Measurements from ENCODE around the gene MBIP.
A peak's percentile ranks its signal among the peaks of the same experiment; 100 is the strongest.

Gene MBIP

DNA sequence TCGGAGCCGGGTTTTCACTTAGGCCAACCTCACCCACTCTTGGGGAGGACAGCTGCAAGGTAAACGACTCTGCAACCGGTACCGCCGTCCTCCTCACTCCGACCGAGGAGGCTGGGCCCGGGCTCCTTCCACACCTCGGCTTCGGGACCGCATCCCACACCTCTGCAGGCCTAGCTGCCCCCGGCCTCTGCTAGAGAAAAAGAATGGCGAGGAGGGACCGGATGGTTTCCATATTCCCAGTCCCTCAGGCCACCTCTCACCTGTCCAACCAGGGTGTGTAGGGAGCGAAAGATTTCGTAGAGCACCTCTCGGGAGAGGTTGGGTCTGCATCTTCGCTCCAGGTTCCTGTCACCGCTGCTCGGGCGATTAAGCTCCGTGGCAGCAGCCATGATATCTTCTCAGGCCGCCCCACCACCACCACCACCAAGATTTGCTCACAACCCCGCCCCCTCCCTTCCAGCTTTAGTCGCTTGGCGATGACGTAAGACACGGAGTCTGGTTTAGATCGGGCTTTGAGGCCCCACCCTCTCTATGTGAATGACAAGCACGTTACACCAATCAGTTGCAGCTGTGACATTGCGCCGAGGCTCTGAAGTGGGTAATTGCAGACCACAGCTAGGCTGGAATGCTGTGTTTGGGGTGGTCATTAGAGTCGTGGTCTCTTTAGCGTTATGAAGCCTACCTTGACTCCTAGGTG lies at the start of gene MBIP (continued):
- TF ChIP-seq ZNF221 (tag by site-specific recombination; IDR thresholded peaks at IDR 0.05; ENCODE audit: borderline replicate concordance), result no peak
- TF ChIP-seq, protein P1, sequence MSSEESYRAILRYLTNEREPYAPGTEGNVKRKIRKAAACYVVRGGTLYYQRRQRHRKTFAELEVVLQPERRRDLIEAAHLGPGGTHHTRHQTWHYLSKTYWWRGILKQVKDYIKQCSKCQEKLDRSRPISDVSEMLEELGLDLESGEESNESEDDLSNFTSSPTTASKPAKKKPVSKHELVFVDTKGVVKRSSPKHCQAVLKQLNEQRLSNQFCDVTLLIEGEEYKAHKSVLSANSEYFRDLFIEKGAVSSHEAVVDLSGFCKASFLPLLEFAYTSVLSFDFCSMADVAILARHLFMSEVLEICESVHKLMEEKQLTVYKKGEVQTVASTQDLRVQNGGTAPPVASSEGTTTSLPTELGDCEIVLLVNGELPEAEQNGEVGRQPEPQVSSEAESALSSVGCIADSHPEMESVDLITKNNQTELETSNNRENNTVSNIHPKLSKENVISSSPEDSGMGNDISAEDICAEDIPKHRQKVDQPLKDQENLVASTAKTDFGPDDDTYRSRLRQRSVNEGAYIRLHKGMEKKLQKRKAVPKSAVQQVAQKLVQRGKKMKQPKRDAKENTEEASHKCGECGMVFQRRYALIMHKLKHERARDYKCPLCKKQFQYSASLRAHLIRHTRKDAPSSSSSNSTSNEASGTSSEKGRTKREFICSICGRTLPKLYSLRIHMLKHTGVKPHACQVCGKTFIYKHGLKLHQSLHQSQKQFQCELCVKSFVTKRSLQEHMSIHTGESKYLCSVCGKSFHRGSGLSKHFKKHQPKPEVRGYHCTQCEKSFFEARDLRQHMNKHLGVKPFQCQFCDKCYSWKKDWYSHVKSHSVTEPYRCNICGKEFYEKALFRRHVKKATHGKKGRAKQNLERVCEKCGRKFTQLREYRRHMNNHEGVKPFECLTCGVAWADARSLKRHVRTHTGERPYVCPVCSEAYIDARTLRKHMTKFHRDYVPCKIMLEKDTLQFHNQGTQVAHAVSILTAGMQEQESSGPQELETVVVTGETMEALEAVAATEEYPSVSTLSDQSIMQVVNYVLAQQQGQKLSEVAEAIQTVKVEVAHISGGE (tag by site-specific recombination; conservative IDR thresholded peaks at IDR 0.05; ENCODE audit: low read depth), result peak; percentile 65
- TF ChIP-seq ZNF629 (tag by site-specific recombination; IDR thresholded peaks at IDR 0.05), result peak; percentile 86
- no peak for TF ChIP-seq PRDM1 (tag by site-specific recombination; IDR thresholded peaks at IDR 0.05)
- TF ChIP-seq ZNF561 (tag by site-specific recombination; IDR thresholded peaks at IDR 0.05; ENCODE audit: borderline replicate concordance), result peak; percentile 44; the same call in 1 of the 2 replicates
- no peak for TF ChIP-seq ZNF768 (tag by site-specific recombination; IDR thresholded peaks at IDR 0.05)
- TF ChIP-seq ZNF843 (tag by site-specific recombination; IDR thresholded peaks at IDR 0.05), result no peak
- TF ChIP-seq, protein P2, sequence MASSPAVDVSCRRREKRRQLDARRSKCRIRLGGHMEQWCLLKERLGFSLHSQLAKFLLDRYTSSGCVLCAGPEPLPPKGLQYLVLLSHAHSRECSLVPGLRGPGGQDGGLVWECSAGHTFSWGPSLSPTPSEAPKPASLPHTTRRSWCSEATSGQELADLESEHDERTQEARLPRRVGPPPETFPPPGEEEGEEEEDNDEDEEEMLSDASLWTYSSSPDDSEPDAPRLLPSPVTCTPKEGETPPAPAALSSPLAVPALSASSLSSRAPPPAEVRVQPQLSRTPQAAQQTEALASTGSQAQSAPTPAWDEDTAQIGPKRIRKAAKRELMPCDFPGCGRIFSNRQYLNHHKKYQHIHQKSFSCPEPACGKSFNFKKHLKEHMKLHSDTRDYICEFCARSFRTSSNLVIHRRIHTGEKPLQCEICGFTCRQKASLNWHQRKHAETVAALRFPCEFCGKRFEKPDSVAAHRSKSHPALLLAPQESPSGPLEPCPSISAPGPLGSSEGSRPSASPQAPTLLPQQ (tag by site-specific recombination; IDR thresholded peaks at IDR 0.05), result peak; percentile 69
- TF ChIP-seq OVOL3 (tag by site-specific recombination; IDR thresholded peaks at IDR 0.05), result no peak
- TF ChIP-seq, protein P3, sequence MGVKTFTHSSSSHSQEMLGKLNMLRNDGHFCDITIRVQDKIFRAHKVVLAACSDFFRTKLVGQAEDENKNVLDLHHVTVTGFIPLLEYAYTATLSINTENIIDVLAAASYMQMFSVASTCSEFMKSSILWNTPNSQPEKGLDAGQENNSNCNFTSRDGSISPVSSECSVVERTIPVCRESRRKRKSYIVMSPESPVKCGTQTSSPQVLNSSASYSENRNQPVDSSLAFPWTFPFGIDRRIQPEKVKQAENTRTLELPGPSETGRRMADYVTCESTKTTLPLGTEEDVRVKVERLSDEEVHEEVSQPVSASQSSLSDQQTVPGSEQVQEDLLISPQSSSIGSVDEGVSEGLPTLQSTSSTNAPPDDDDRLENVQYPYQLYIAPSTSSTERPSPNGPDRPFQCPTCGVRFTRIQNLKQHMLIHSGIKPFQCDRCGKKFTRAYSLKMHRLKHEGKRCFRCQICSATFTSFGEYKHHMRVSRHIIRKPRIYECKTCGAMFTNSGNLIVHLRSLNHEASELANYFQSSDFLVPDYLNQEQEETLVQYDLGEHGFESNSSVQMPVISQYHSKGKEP (tag by site-specific recombination; IDR thresholded peaks at IDR 0.05), result no peak

DNA sequence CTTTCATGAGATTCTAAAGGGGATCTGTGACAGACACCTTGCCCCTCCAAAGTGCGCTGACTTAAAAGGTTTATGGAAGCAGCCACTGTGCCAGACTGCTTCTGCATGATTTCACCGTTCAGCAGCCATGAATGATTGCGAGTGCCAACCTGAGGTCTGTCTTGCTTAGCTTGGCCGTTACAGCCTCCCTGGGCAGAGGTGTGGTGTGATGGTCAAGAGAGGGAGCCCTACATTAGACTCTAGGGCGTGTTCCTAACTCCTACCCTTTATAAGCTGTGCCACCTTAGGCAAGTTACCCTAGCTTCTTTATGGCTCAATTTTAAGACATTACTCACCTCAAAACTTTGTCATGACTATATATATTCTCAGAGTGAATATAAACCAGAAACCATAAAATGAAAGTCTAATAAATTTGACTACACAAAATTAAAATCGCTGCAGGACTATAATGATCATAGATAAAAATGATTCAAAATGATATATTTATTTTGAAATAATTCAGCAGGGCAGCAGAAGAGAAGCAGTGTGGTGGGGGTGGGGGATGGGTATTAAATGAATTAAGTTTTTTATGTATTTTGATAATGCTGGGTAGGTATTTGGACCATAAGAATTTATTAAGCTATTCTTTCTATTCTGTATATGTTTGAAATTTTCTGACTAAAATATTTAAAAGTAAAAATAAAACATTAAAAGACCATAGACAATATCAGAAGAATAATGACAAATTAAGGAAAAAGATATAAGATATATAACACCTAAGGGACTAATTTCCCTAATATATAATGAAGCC lies 47.7 kb upstream of the MBIP start:
- H3K36me3 ChIP-seq (ENCODE audit: control insufficient read depth in 2 of 2, insufficient read depth in 1 of 2, low read length in 2 of 2), result no peaks in the 10 kb centered on the region
- no peaks in the 10 kb centered on the region for H3K9me3 ChIP-seq (ENCODE audit: control insufficient read depth, insufficient read depth, low read depth, low read length)
- ChIA-PET POLR2A (no interaction called here), CTCF (interaction anchor here (0.7 to 3.0 kb wide), 3 partner anchors 236 to 298 kb away, joined by 4 to 9 read pairs (median 6); no protein-coding TSS in a partner anchor)
- H3K27ac ChIP-seq (ENCODE audit: extremely low read depth, low read depth, low read length), result no peak overlapping the region
- no peak for TF ChIP-seq ZNF335 (tag by site-specific recombination; conservative IDR thresholded peaks at IDR 0.05)
- no peak for TF ChIP-seq ZNF544 (tag by site-specific recombination; IDR thresholded peaks at IDR 0.05)
- no peaks in the 10 kb centered on the region for H3K4me1 ChIP-seq (ENCODE audit: control insufficient read depth, insufficient read depth, low read length)
- no peak overlapping the region for H3K4me3 ChIP-seq (ENCODE audit: low read depth, low read length)

DNA sequence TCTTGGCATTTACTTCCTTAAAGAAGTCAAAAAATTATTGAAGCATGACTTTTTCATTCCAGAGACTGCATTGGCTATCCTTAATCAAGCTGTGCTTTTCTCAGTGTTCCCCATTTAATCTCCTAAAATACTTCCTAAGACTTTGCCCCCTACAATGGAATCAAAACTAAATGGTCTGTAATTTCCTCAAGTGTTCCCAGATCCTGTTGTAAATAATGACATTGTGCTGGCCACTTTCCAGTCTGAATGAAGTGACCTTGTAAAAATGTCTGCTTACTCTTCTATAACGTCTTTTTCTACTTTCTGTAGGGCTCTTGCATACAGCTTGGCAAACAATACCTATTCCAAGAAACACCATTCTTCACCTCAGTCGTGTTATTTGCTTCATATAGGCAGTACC lies 45.3 kb upstream of the MBIP start:
- Histone ChIP-seq H3K27ac (ENCODE audit: extremely low read depth, low read depth, low read length) (no peak overlapping the region), H3K4me3 (ENCODE audit: low read depth, low read length) (no peak overlapping the region), H3K9me3 (ENCODE audit: control insufficient read depth, insufficient read depth, low read depth, low read length) (no peaks in the 10 kb centered on the region), H3K4me1 (ENCODE audit: control insufficient read depth, insufficient read depth, low read length) (no peaks in the 10 kb centered on the region), H3K36me3 (ENCODE audit: control insufficient read depth in 2 of 2, insufficient read depth in 1 of 2, low read length in 2 of 2) (no peaks in the 10 kb centered on the region)
- CTCF ChIA-PET, result interaction anchor here (1.0 to 1.1 kb wide), 2 partner anchors 9 to 193 kb away, joined by 3 to 4 read pairs; no protein-coding TSS in a partner anchor
- POLR2A ChIA-PET, result no interaction called here
- TF ChIP-seq FEZF1 (tag by site-specific recombination; IDR thresholded peaks at IDR 0.05), result peak; percentile 21; the same call in 1 of the 2 replicates
- TF ChIP-seq ZNF175 (tag by site-specific recombination; IDR thresholded peaks at IDR 0.05), result no peak
- no peak for TF ChIP-seq ZNF837 (tag by site-specific recombination; IDR thresholded peaks at IDR 0.05)
- no peak for TF ChIP-seq ZNF169 (tag by site-specific recombination; IDR thresholded peaks at IDR 0.05)
- TF ChIP-seq ZNF76 (tag by site-specific recombination; IDR thresholded peaks at IDR 0.05; ENCODE audit: borderline replicate concordance, low read depth), result no peak
- no peak for TF ChIP-seq GLIS2 (tag by site-specific recombination; IDR thresholded peaks at IDR 0.05)
- TF ChIP-seq, protein P4, sequence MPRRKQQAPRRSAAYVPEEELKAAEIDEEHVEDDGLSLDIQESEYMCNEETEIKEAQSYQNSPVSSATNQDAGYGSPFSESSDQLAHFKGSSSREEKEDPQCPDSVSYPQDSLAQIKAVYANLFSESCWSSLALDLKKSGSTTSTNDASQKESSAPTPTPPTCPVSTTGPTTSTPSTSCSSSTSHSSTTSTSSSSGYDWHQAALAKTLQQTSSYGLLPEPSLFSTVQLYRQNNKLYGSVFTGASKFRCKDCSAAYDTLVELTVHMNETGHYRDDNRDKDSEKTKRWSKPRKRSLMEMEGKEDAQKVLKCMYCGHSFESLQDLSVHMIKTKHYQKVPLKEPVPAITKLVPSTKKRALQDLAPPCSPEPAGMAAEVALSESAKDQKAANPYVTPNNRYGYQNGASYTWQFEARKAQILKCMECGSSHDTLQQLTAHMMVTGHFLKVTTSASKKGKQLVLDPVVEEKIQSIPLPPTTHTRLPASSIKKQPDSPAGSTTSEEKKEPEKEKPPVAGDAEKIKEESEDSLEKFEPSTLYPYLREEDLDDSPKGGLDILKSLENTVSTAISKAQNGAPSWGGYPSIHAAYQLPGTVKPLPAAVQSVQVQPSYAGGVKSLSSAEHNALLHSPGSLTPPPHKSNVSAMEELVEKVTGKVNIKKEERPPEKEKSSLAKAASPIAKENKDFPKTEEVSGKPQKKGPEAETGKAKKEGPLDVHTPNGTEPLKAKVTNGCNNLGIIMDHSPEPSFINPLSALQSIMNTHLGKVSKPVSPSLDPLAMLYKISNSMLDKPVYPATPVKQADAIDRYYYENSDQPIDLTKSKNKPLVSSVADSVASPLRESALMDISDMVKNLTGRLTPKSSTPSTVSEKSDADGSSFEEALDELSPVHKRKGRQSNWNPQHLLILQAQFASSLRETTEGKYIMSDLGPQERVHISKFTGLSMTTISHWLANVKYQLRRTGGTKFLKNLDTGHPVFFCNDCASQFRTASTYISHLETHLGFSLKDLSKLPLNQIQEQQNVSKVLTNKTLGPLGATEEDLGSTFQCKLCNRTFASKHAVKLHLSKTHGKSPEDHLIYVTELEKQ (tag by site-specific recombination; IDR thresholded peaks at IDR 0.05; ENCODE audit: borderline replicate concordance), result no peak
